WTC11 (cell line): Measurements from ENCODE around the gene CD86. TPM values are rescaled to one million over a fixed set of nuclear protein-coding genes. Genes with fewer than 3 reads are reported as not detected.

Experiments
- ATAC-seq: fragments of 200-7000 bp; cut with Tn5 transposase; 2 replicates; pipeline ENCODE4 v1.10.0; 2021; ENCODE audit warnings: mild to moderate bottlenecking, moderate library complexity
- CTCF ChIA-PET: fragments of 300-600 bp; sonication (Branson Sonifier 250); formaldehyde crosslinking; loops from one replicate; lab custom pipeline; 2021; ENCODE audit warnings: antibody characterized with exemption; lab: Charles Lee
- POLR2A ChIA-PET: fragments of 350-600 bp; sonication (Branson Sonifier 250); formaldehyde crosslinking; loops from one replicate; lab custom pipeline; 2021; ENCODE audit warnings: antibody characterized with exemption; lab: Charles Lee
- DNase-seq: peaks from one replicate; pipeline ENCODE4 v3.0.0; 2021; ENCODE audit warnings: low spot score
- H3K27ac Mint-ChIP-seq: 2 replicates; pipeline ENCODE4 v1.8.0; 2021; ENCODE audit warnings: mixed read lengths
- H3K27me3 Mint-ChIP-seq: 2 replicates; pipeline ENCODE4 v1.8.0; 2021; ENCODE audit warnings: low read depth, mild to moderate bottlenecking, moderate library complexity, mixed read lengths
- H3K36me3 Mint-ChIP-seq: 2 replicates; pipeline ENCODE4 v1.8.0; 2021; ENCODE audit warnings: mixed read lengths
- H3K4me1 Mint-ChIP-seq: 2 replicates; pipeline ENCODE4 v1.8.0; 2022; ENCODE audit warnings: mixed read lengths
- H3K4me3 Mint-ChIP-seq: 2 replicates; pipeline ENCODE4 v1.8.0; 2021; ENCODE audit warnings: mild to moderate bottlenecking, moderate library complexity, mixed read lengths
- H3K9me3 Mint-ChIP-seq: 2 replicates; pipeline ENCODE4 v1.8.0; 2021; ENCODE audit warnings: mixed read lengths
- AFF4 ChIP-seq: sonication (generic); formaldehyde crosslinking; IDR thresholded peaks from 2 replicates; pipeline ENCODE4 v1.8.1; 2023; ENCODE audit warnings: mild to moderate bottlenecking, missing genetic modification reagents, borderline replicate concordance
- ERG ChIP-seq: fragments of 250-450 bp; sonication (Bioruptor Pico); IDR thresholded peaks from 2 replicates; pipeline ENCODE4 v1.8.0; 2021; ENCODE audit warnings: mild to moderate bottlenecking
- ESRRA ChIP-seq: sonication (generic); formaldehyde crosslinking; IDR thresholded peaks from 2 replicates; pipeline ENCODE4 v1.8.1; 2022; ENCODE audit warnings: mild to moderate bottlenecking, missing genetic modification reagents, borderline replicate concordance
- GRHL2 ChIP-seq: fragments of 250-450 bp; sonication (Bioruptor Pico); IDR thresholded peaks from 2 replicates; pipeline ENCODE4 v1.8.0; 2022; ENCODE audit warnings: mild to moderate bottlenecking, moderate library complexity; ENCODE audit not compliant: insufficient replicate concordance, severe bottlenecking
- GTF2I ChIP-seq: fragments of 250-450 bp; sonication (Bioruptor Pico); conservative IDR thresholded peaks from 2 replicates; pipeline ENCODE4 v1.4.0; 2021; ENCODE audit warnings: mild to moderate bottlenecking
- MAX ChIP-seq: sonication (generic); formaldehyde crosslinking; IDR thresholded peaks from 2 replicates; pipeline ENCODE4 v1.8.0; 2022; ENCODE audit warnings: mild to moderate bottlenecking, missing genetic modification reagents
- MXD4 ChIP-seq: fragments of 250-450 bp; sonication (Bioruptor Pico); IDR thresholded peaks from 2 replicates; pipeline ENCODE4 v1.8.0; 2021; ENCODE audit warnings: mild to moderate bottlenecking, moderate library complexity, borderline replicate concordance
- NFATC4 ChIP-seq: fragments of 250-450 bp; sonication (Bioruptor Pico); IDR thresholded peaks from 2 replicates; pipeline ENCODE4 v1.9.0; 2021; ENCODE audit warnings: mild to moderate bottlenecking
- OVOL2 ChIP-seq: fragments of 250-450 bp; sonication (Bioruptor Pico); IDR thresholded peaks from 2 replicates; pipeline ENCODE4 v1.9.0; 2021; ENCODE audit warnings: mild to moderate bottlenecking, borderline replicate concordance
- PRDM15 ChIP-seq: sonication (generic); formaldehyde crosslinking; IDR thresholded peaks from 2 replicates; pipeline ENCODE4 v1.8.0; 2022; ENCODE audit warnings: missing genetic modification reagents
- PRRX2 ChIP-seq: fragments of 250-450 bp; sonication (Bioruptor Pico); IDR thresholded peaks from 2 replicates; pipeline ENCODE4 v1.8.0; 2021; ENCODE audit warnings: mild to moderate bottlenecking
- SP1 ChIP-seq: sonication (generic); formaldehyde crosslinking; conservative IDR thresholded peaks from 2 replicates; pipeline ENCODE4 v1.8.1; 2022; ENCODE audit warnings: missing genetic modification reagents
- ZBTB21 ChIP-seq: sonication (generic); formaldehyde crosslinking; IDR thresholded peaks from 2 replicates; pipeline ENCODE4 v1.8.1; 2023; ENCODE audit warnings: mild to moderate bottlenecking, missing genetic modification reagents, borderline replicate concordance
- ZNF121 ChIP-seq: sonication (generic); formaldehyde crosslinking; IDR thresholded peaks from 2 replicates; pipeline ENCODE4 v1.8.0; 2023; ENCODE audit warnings: missing genetic modification reagents
- ZNF232 ChIP-seq: sonication (generic); formaldehyde crosslinking; IDR thresholded peaks from 2 replicates; pipeline ENCODE4 v1.8.0; 2022; ENCODE audit warnings: mild to moderate bottlenecking, missing genetic modification reagents
- ZNF263 ChIP-seq: sonication (generic); formaldehyde crosslinking; IDR thresholded peaks from 2 replicates; pipeline ENCODE4 v1.8.1; 2022; ENCODE audit warnings: low read depth, mild to moderate bottlenecking, moderate library complexity, missing genetic modification reagents
- total RNA-seq: library from RNA; stranded (reverse); gene quantifications from 3 replicates; pipeline ENCODE4 v1.2.3, GENCODE V29; 2021
- TF ChIP-seq, protein P1 (sequence below): sonication (generic); formaldehyde crosslinking; IDR thresholded peaks from 2 replicates; pipeline ENCODE4 v1.8.0; 2022; ENCODE audit warnings: mild to moderate bottlenecking, missing genetic modification reagents
- TF ChIP-seq, protein P2 (sequence below): sonication (generic); formaldehyde crosslinking; IDR thresholded peaks from 2 replicates; pipeline ENCODE4 v1.8.0; 2023; ENCODE audit warnings: missing genetic modification reagents, mild to moderate bottlenecking, borderline replicate concordance

Gene CD86
- total RNA-seq, 1 experiment from 2014 or later: 0.61 TPM

GRCh38 chr3:122103821-122104514 is 48.8 kb downstream of the CD86 start:
- ChIA-PET CTCF (interaction anchor here (1.1 to 1.4 kb wide), 3 partner anchors 155 to 202 kb away, joined by 3 to 4 read pairs (median 3); no protein-coding TSS in a partner anchor), POLR2A (no interaction called here)
- peaks cover 4% of the 10 kb centered on the region; the same call in 1 of the 2 replicates for H3K4me1 Mint-ChIP-seq
- no peaks in the 10 kb centered on the region for H3K36me3 Mint-ChIP-seq
- DNase-seq (no peak), ATAC-seq (no peak)
- no peak overlapping the region for H3K4me3 Mint-ChIP-seq
- no peaks in the 10 kb centered on the region for H3K27me3 Mint-ChIP-seq
- no peak overlapping the region for H3K27ac Mint-ChIP-seq
- no peak for TF ChIP-seq ESRRA
- no peak for TF ChIP-seq NFATC4 (CRISPR knock-in tag)
- TF ChIP-seq GTF2I: no peak
- TF ChIP-seq MXD4 (CRISPR knock-in tag): no peak
- no peak for TF ChIP-seq SP1 (CRISPR knock-in tag)
- no peak for TF ChIP-seq ZBTB21 (CRISPR knock-in tag)
- no peak for TF ChIP-seq ZNF263 (CRISPR knock-in tag)
- TF ChIP-seq AFF4 (CRISPR knock-in tag): no peak
- TF ChIP-seq, protein P1, sequence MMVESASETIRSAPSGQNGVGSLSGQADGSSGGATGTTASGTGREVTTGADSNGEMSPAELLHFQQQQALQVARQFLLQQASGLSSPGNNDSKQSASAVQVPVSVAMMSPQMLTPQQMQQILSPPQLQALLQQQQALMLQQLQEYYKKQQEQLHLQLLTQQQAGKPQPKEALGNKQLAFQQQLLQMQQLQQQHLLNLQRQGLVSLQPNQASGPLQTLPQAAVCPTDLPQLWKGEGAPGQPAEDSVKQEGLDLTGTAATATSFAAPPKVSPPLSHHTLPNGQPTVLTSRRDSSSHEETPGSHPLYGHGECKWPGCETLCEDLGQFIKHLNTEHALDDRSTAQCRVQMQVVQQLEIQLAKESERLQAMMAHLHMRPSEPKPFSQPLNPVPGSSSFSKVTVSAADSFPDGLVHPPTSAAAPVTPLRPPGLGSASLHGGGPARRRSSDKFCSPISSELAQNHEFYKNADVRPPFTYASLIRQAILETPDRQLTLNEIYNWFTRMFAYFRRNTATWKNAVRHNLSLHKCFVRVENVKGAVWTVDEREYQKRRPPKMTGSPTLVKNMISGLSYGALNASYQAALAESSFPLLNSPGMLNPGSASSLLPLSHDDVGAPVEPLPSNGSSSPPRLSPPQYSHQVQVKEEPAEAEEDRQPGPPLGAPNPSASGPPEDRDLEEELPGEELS: no peak
- TF ChIP-seq OVOL2 (CRISPR knock-in tag): no peak
- no peak for TF ChIP-seq ERG
- no peaks in the 10 kb centered on the region for H3K9me3 Mint-ChIP-seq

GRCh38 chr3:122104515-122105194 is 49.5 kb downstream of the CD86 start:
- H3K9me3 Mint-ChIP-seq: no peaks in the 10 kb centered on the region
- no peaks in the 10 kb centered on the region for H3K36me3 Mint-ChIP-seq
- ATAC-seq: no peak
- peaks cover 4% of the 10 kb centered on the region; the same call in 1 of the 2 replicates for H3K4me1 Mint-ChIP-seq
- DNase-seq: no peak
- H3K27ac Mint-ChIP-seq: no peak overlapping the region
- ChIA-PET CTCF (interaction anchor here (1.1 to 1.4 kb wide), 3 partner anchors 154 to 202 kb away, joined by 3 to 4 read pairs (median 3); no protein-coding TSS in a partner anchor), POLR2A (no interaction called here)
- no peaks in the 10 kb centered on the region for H3K27me3 Mint-ChIP-seq
- H3K4me3 Mint-ChIP-seq: no peak overlapping the region
- no peak for TF ChIP-seq PRDM15 (CRISPR knock-in tag)
- TF ChIP-seq GRHL2 (CRISPR knock-in tag): no peak
- no peak for TF ChIP-seq PRRX2 (CRISPR knock-in tag)
- TF ChIP-seq ZNF263 (CRISPR knock-in tag): no peak
- TF ChIP-seq ZNF121 (CRISPR knock-in tag): no peak
- no peak for TF ChIP-seq ZNF232 (CRISPR knock-in tag)
- TF ChIP-seq, protein P2, sequence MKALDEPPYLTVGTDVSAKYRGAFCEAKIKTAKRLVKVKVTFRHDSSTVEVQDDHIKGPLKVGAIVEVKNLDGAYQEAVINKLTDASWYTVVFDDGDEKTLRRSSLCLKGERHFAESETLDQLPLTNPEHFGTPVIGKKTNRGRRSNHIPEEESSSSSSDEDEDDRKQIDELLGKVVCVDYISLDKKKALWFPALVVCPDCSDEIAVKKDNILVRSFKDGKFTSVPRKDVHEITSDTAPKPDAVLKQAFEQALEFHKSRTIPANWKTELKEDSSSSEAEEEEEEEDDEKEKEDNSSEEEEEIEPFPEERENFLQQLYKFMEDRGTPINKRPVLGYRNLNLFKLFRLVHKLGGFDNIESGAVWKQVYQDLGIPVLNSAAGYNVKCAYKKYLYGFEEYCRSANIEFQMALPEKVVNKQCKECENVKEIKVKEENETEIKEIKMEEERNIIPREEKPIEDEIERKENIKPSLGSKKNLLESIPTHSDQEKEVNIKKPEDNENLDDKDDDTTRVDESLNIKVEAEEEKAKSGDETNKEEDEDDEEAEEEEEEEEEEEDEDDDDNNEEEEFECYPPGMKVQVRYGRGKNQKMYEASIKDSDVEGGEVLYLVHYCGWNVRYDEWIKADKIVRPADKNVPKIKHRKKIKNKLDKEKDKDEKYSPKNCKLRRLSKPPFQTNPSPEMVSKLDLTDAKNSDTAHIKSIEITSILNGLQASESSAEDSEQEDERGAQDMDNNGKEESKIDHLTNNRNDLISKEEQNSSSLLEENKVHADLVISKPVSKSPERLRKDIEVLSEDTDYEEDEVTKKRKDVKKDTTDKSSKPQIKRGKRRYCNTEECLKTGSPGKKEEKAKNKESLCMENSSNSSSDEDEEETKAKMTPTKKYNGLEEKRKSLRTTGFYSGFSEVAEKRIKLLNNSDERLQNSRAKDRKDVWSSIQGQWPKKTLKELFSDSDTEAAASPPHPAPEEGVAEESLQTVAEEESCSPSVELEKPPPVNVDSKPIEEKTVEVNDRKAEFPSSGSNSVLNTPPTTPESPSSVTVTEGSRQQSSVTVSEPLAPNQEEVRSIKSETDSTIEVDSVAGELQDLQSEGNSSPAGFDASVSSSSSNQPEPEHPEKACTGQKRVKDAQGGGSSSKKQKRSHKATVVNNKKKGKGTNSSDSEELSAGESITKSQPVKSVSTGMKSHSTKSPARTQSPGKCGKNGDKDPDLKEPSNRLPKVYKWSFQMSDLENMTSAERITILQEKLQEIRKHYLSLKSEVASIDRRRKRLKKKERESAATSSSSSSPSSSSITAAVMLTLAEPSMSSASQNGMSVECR (CRISPR knock-in tag): no peak
- TF ChIP-seq MAX (CRISPR knock-in tag): no peak
